ENCODE results near the gene RBP7. TPM values are rescaled to one million over a fixed set of nuclear protein-coding genes. Genes with fewer than 3 reads are reported as not detected.

The RBP7 gene
- total and polyA plus RNA-seq, 2 of the 4 experiments (the other 2 are of a cell fraction) = 0.17 TPM; not detected in 1

DNA sequence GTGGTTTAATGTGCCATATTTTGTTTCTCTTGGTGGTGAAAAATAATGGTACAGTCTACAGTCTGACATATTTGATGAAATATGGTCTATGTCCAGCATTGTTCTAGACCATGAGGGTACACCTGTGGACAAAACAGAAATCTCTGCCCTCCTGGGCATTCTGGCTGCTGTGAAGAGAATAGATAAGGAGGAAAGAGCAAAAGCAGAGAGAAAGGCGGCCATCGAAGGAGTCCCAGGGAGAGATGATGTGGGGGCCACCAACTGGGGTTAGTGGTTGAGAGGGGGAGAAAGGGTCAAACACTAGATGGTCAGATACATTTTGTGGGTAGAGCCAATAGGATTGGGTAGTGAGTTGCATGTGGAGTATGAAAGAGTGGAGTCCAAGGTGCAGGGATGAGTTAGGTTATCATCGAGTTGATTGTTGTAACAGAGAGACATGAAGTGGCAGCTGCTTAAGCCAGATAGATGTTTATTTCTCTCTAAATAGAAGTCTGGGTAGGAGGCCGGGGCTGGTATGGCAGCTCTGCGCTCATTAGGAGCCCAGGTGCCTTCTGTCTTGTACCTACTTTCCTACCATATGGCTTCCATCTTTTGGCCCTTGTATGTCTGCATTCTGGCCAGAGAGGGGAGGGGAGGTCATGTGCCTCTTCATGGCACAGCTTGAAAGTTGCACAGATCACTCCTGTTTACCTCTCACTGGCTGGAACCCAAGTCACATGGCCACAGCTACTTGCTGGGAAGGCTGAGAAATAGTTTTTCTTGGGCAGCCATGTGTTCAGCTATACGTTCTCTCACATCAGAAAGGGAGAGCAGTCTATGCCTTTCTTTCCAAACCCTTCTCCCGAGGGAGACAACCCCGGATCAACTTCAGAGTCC lies 48.7 kb downstream of the RBP7 start:
- Histone ChIP-seq H4K5ac (ENCODE audit: low read depth, low read length) (no peak overlapping the region), H3K56ac (ENCODE audit: extremely low read depth, insufficient read depth, low read length) (no peak overlapping the region), H3K27ac (ENCODE audit: insufficient read depth, low read length) (peak overlapping the region; percentile 73; the same call in 1 of the 2 replicates), H3K4me2 (ENCODE audit: low read depth, low read length) (peak overlapping the region; percentile 42; the same call in 1 of the 2 replicates), H3K79me1 (ENCODE audit: low read depth in 1 of 2, low read length in 2 of 2) (peaks cover 49 to 94% of the 10 kb centered on the region in 2 experiments), H2AFZ (replicated peaks; ENCODE audit: low read length, poor library complexity) (no peak overlapping the region), H3K36me3 (ENCODE audit: control insufficient read depth, insufficient read depth, low read length) (peaks cover 3% of the 10 kb centered on the region; the same call in 1 of the 2 replicates), H3K9ac (ENCODE audit: low read depth, low read length) (no peak overlapping the region), H3K14ac (replicated peaks; ENCODE audit: low read depth, low read length) (peak overlapping the region; percentile 58; the same call in 1 of the 2 replicates), H2BK15ac (ENCODE audit: low read depth, low read length) (no peak overlapping the region; the same call in 2 of the 3 replicates), H2AK9ac (replicated peaks; ENCODE audit: low read depth, low read length, poor library complexity) (no peak overlapping the region), H3K27me3 (ENCODE audit: control insufficient read depth, insufficient read depth, low read length) (no peaks in the 10 kb centered on the region), H3K9me1 (ENCODE audit: insufficient read depth, low read length) (peaks cover 35% of the 10 kb centered on the region), H4K91ac (ENCODE audit: insufficient read depth, low read depth, low read length) (no peak overlapping the region), H2BK20ac (ENCODE audit: low read depth, low read length) (peak overlapping the region; percentile 23; the same call in 1 of the 2 replicates), H3K18ac (ENCODE audit: low read depth, low read length) (no peak overlapping the region; the same call in 1 of the 2 replicates), H3K4me3 (ENCODE audit: insufficient read depth, low read depth, low read length) (no peak overlapping the region), H2BK120ac (ENCODE audit: low read depth, low read length) (peak overlapping the region; percentile 61; the same call in 1 of the 2 replicates), H3K4me1 (ENCODE audit: control insufficient read depth, insufficient read depth, low read length) (peaks cover 13% of the 10 kb centered on the region), H3K9me3 (ENCODE audit: control insufficient read depth, insufficient read depth, low read length) (no peaks in the 10 kb centered on the region), H4K20me1 (ENCODE audit: insufficient read depth, low read length) (peaks cover 55% of the 10 kb centered on the region; the same call in 1 of the 2 replicates), H2BK5ac (ENCODE audit: low read depth, low read length, poor library complexity, severe bottlenecking) (no peak overlapping the region), H3K23ac (ENCODE audit: low read depth, low read length) (no peak overlapping the region), H2AK5ac (ENCODE audit: low read depth, low read length) (peak overlapping the region; percentile 38; the same call in 1 of the 2 replicates), H3K4ac (ENCODE audit: low read depth, low read length) (peak overlapping the region; percentile 42; the same call in 1 of the 2 replicates), H4K8ac (ENCODE audit: low read depth in 2 of 2, low read length in 2 of 2) (peak overlapping the region in 1 of 2 experiments; percentile 25; a peak in 1 of 4 replicates)
- 92% methylated on average over 2 of the region's 8 CpGs; no CpG with 5 or more reads in 1 of the 2 experiments for WGBS, 2 experiments (ENCODE audit: extremely low coverage in 2 of 2, insufficient read length in 1 of 2)
- ChIA-PET POLR2A (ENCODE audit: unreplicated experiment) (interaction anchor here (0.6 kb wide), 1 partner anchor 266 kb away, joined by 3 read pairs; no protein-coding TSS in a partner anchor), CTCF (interaction anchor here (0.5 to 1.3 kb wide), 2 partner anchors 12 to 14 kb away, joined by 3 read pairs; no protein-coding TSS in a partner anchor)
- in situ Hi-C loops (cut with MboI; ENCODE audit: low sequenced_read_pairs) (no loop called here), dilution Hi-C loops (cut with HindIII; ENCODE audit: low sequenced_read_pairs, unreplicated experiment) (no loop called here), intact Hi-C loops (cut with micrococcal nuclease) (no loop called here)
- ATAC-seq (ENCODE audit: low read depth) (peak; percentile 82), DNase-seq (peak; percentile 79)
- BruUV-seq (replicated peaks) = no TSS peak
- TF ChIP-seq FOS (IDR thresholded peaks at IDR 0.05; ENCODE audit: low read depth, low read length) = no peak
- TF ChIP-seq, protein P1, sequence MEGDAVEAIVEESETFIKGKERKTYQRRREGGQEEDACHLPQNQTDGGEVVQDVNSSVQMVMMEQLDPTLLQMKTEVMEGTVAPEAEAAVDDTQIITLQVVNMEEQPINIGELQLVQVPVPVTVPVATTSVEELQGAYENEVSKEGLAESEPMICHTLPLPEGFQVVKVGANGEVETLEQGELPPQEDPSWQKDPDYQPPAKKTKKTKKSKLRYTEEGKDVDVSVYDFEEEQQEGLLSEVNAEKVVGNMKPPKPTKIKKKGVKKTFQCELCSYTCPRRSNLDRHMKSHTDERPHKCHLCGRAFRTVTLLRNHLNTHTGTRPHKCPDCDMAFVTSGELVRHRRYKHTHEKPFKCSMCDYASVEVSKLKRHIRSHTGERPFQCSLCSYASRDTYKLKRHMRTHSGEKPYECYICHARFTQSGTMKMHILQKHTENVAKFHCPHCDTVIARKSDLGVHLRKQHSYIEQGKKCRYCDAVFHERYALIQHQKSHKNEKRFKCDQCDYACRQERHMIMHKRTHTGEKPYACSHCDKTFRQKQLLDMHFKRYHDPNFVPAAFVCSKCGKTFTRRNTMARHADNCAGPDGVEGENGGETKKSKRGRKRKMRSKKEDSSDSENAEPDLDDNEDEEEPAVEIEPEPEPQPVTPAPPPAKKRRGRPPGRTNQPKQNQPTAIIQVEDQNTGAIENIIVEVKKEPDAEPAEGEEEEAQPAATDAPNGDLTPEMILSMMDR (conservative IDR thresholded peaks at IDR 0.05; ENCODE audit: low read depth, low read length) = no peak
- TF ChIP-seq RCOR1 (IDR thresholded peaks at IDR 0.05; ENCODE audit: insufficient replicate concordance, low read length) = no peak
- no peak for TF ChIP-seq CEBPB (IDR thresholded peaks at IDR 0.05; ENCODE audit: low read depth, low read length)
- peak; percentile 25; the same call in 1 of the 2 replicates for TF ChIP-seq MXI1 (IDR thresholded peaks at IDR 0.05; ENCODE audit: borderline replicate concordance, low read depth, low read length)
- TF ChIP-seq NFE2L2 (IDR thresholded peaks at IDR 0.05; ENCODE audit: low read depth, low read length) = no peak
- TF ChIP-seq MAZ (IDR thresholded peaks at IDR 0.05; ENCODE audit: borderline replicate concordance, low read depth, low read length) = peak; percentile 16; the same call in 1 of the 2 replicates
- no peak for TF ChIP-seq BHLHE40 (IDR thresholded peaks at IDR 0.05; ENCODE audit: low read depth, low read length)
- no peak for TF ChIP-seq CHD1 (IDR thresholded peaks at IDR 0.05; ENCODE audit: low read depth, low read length)
- TF ChIP-seq RFX5 (IDR thresholded peaks at IDR 0.05; ENCODE audit: low read depth, low read length) = no peak
- TF ChIP-seq MAFK (IDR thresholded peaks at IDR 0.05; ENCODE audit: low read depth, low read length) = no peak
- TF ChIP-seq, protein P2, sequence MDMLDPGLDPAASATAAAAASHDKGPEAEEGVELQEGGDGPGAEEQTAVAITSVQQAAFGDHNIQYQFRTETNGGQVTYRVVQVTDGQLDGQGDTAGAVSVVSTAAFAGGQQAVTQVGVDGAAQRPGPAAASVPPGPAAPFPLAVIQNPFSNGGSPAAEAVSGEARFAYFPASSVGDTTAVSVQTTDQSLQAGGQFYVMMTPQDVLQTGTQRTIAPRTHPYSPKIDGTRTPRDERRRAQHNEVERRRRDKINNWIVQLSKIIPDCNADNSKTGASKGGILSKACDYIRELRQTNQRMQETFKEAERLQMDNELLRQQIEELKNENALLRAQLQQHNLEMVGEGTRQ (IDR thresholded peaks at IDR 0.05; ENCODE audit: low read depth, low read length) = peak; percentile 85
- TF ChIP-seq POLR2A (IDR thresholded peaks at IDR 0.05; ENCODE audit: low read depth, low read length) = no peak
